RWPE1 (cell line): ENCODE measurements around the gene PA2G4.

Experiments used
- CTCF ChIA-PET: fragments of 350-600 bp; sonication (Branson Sonifier 250); formaldehyde crosslinking; extraction: SDS; loops from one replicate; lab custom pipeline; 2021; lab: Yijun Ruan, JAX
- POLR2A ChIA-PET: fragments of 400-600 bp; formaldehyde crosslinking; extraction: SDS; loops from one replicate; lab custom pipeline; 2020; ENCODE audit warnings: antibody characterized with exemption; ENCODE audit not compliant: low non-redundant PET; lab: Yijun Ruan, JAX
- DNase-seq: peaks from one replicate; pipeline ENCODE4 v3.0.0; 2012; ENCODE audit warnings: low spot score
- H3K27ac ChIP-seq: fragments of 450-650 bp; 2 replicates; pipeline ENCODE4 v1.5.1; 2017
- TF ChIP-seq, protein P1 (sequence below): fragments of 450-650 bp; conservative IDR thresholded peaks from 2 replicates; pipeline ENCODE4 v1.5.1; 2017; ENCODE audit warnings: low read depth, mild to moderate bottlenecking

Gene PA2G4

DNA sequence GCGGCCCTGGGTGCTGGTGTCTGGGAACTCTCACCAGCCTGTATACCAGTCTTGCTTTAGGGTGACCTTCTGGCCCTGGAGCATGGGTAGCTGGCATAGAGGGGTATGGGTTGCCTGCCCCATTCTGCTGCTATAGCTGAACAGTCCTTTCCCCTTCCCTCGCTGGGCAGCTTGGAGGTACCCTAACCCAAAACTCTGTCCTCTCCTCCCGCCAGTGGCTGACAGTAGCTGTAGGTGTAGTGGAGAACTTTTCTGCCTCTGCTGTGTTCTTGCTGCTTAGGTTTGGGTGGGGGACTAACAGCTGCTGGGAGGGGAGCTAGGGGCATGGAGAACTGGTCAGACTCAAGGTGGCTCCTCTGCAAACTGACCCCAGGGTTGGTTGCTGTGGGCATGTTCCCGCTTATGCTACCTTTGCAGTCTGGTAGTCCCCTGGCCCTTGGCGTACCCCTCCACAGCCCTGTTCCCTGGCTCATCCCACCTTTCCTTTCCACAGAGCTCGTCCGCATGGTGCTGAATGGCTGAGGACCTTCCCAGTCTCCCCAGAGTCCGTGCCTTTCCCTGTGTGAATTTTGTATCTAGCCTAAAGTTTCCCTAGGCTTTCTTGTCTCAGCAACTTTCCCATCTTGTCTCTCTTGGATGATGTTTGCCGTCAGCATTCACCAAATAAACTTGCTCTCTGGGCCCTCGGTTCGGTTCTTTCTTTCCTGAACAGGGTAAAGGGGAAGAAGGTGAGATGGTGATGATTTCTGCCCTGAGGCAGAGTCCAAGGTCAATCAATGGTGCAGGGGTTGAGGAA lies 56.7 kb downstream of the PA2G4 start:
- ChIA-PET POLR2A (interaction anchor here (0.5 to 0.6 kb wide), 3 partner anchors 12 to 42 kb away, joined by 3 to 8 read pairs (median 3); no protein-coding TSS in a partner anchor), CTCF (interaction anchor here (0.7 kb wide), 1 partner anchor 29 kb away, joined by 5 read pairs; no protein-coding TSS in a partner anchor)
- H3K27ac ChIP-seq, result peak overlapping the region; percentile 97
- TF ChIP-seq, protein P1, sequence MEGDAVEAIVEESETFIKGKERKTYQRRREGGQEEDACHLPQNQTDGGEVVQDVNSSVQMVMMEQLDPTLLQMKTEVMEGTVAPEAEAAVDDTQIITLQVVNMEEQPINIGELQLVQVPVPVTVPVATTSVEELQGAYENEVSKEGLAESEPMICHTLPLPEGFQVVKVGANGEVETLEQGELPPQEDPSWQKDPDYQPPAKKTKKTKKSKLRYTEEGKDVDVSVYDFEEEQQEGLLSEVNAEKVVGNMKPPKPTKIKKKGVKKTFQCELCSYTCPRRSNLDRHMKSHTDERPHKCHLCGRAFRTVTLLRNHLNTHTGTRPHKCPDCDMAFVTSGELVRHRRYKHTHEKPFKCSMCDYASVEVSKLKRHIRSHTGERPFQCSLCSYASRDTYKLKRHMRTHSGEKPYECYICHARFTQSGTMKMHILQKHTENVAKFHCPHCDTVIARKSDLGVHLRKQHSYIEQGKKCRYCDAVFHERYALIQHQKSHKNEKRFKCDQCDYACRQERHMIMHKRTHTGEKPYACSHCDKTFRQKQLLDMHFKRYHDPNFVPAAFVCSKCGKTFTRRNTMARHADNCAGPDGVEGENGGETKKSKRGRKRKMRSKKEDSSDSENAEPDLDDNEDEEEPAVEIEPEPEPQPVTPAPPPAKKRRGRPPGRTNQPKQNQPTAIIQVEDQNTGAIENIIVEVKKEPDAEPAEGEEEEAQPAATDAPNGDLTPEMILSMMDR, result no peak
- no peak for DNase-seq

DNA sequence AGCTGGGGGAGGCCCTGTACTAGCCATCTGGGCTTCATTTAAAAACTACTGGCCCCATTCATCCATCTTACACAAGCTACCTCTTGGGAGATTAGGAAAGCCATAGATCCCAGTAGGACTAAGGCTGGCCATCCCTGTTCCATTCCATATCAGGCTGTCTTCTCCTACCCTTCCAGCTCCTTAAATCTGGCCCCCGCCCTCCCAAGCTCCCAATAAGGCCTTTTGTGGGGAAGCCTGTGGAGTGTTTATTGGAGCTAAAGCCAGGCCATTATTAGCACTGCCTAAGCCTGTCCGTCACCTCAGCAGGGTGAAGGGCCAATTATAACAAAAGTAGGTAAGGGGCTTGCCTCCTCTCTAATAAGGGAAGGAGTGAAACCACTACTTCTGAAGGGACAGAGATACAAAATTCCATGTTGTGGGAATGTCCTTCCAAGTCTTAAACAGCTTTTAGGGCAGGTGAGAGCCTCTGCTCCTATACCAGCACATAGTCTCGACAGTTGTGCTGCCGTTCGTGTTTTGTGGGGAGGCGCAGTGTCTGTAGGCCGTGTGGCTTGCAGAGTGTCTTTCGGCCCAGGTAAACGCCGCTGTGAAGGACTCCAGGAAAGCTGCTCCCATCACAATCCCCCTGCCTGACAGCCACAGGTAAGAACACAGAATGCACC lies 57.5 kb downstream of the PA2G4 start:
- DNase-seq, result no peak
- ChIA-PET CTCF (no interaction called here), POLR2A (interaction anchor here (0.6 kb wide), 1 partner anchor 11 kb away, joined by 3 read pairs; no protein-coding TSS in a partner anchor)
- peak overlapping the region; percentile 97 for H3K27ac ChIP-seq
- TF ChIP-seq, protein P1, result no peak

DNA sequence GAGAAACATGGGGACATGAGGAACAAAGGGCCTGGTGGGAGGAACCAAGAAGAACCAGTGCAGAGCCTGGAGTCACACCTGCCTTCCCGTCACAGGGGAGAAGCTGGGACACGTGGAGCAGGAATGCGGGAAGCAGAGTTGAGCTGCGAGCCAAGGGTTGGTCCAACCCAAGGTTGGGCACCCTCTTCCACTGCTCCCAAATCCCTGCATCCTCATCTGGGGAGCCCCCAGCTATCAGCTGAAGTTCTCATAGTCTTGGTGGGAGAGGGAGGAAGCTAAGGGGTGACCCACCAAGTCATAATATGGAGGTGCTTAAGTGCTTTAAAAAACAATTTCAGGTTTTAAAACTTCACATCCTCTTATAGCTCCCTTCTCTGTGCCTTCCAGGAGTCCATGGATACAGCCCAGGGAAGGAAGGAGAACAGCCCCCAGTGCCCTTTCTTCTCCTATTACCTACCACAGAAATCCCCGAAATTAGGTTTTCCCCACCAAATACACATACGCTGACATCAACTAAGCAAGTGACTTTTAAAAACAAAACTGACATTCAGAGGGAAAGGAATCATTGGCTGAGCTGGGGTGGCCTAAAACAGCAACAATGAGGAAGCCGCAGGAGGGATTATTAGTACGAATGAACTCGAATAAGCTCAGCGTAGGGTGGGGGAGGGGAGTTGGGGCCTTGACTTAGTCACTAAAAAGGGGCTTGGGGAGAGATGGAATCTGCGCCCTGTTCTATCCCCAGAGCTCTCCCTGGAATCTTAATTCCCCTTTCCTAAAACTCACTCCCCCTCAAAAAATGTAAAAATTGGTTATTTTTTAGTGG lies 58.3 kb downstream of the PA2G4 start:
- TF ChIP-seq, protein P1, result no peak
- CTCF ChIA-PET, result interaction anchor here (0.8 kb wide), 1 partner anchor 27 kb away, joined by 4 read pairs; the partner anchor contains the start of gene SMARCC2
- POLR2A ChIA-PET, result interaction anchor here (0.9 to 1.1 kb wide), 2 partner anchors 10 to 35 kb away, joined by 5 to 8 read pairs; partner anchors contain the start of gene ESYT1
- no peak for DNase-seq
- H3K27ac ChIP-seq, result peak overlapping the region; percentile 97
